GM23338 (cell line): ENCODE measurements around the gene PHLDA3. TPM values are rescaled to one million over a fixed set of nuclear protein-coding genes. Genes with fewer than 3 reads are reported as not detected.

Source experiments
- ATAC-seq: fragments of 200-7000 bp; cut with Tn5 transposase; 3 replicates; pipeline ENCODE4 v1.9.1; 2020
- DNase-seq: peaks from one replicate; pipeline ENCODE4 v3.0.0-alpha.2; 2015; ENCODE audit warnings: low spot score
- H2AFZ ChIP-seq: fragments of 200-600 bp; sonication (generic); 2 replicates; pipeline ENCODE4 v1.8.0; 2016; ENCODE audit warnings: antibody characterized with exemption, mild to moderate bottlenecking, moderate library complexity
- H3F3A ChIP-seq: fragments of 200-600 bp; sonication (generic); replicated peaks from 2 replicates; pipeline ENCODE4 v1.8.0; 2017; ENCODE audit warnings: antibody characterized with exemption, mixed run types, low read depth
- H3K27ac ChIP-seq: fragments of 200-600 bp; sonication (generic); 2 replicates; pipeline ENCODE4 v1.6.1; 2016; ENCODE audit warnings: low read depth
- H3K27me3 ChIP-seq: fragments of 200-600 bp; sonication (generic); 2 replicates; pipeline ENCODE4 v1.8.0; 2016; ENCODE audit warnings: mild to moderate bottlenecking, mixed run types, moderate library complexity; ENCODE audit not compliant: insufficient read depth
- H3K36me3 ChIP-seq: fragments of 200-600 bp; sonication (generic); 2 replicates; pipeline ENCODE4 v1.8.0; 2016; ENCODE audit warnings: mild to moderate bottlenecking; ENCODE audit not compliant: insufficient read depth
- H3K4me1 ChIP-seq: fragments of 200-600 bp; sonication (generic); 2 replicates; pipeline ENCODE4 v1.8.0; 2016; ENCODE audit warnings: mild to moderate bottlenecking, moderate library complexity; ENCODE audit not compliant: insufficient read depth
- H3K4me2 ChIP-seq: fragments of 200-600 bp; sonication (generic); 2 replicates; pipeline ENCODE4 v1.7.1; 2017; ENCODE audit warnings: mixed run types
- H3K4me3 ChIP-seq: fragments of 200-600 bp; sonication (generic); 2 replicates; pipeline ENCODE4 v1.6.1; 2016; ENCODE audit warnings: mixed run types
- H3K79me2 ChIP-seq: fragments of 200-600 bp; sonication (generic); replicated peaks from 2 replicates; pipeline ENCODE4 v1.8.0; 2017; ENCODE audit warnings: mild to moderate bottlenecking; ENCODE audit not compliant: insufficient read depth
- H3K9me2 ChIP-seq: fragments of 200-600 bp; sonication (generic); 2 replicates; pipeline ENCODE4 v1.8.0; 2017; ENCODE audit not compliant: insufficient read depth
- H4K20me1 ChIP-seq: fragments of 200-600 bp; sonication (generic); replicated peaks from 2 replicates; pipeline ENCODE4 v1.8.0; 2017; ENCODE audit warnings: mild to moderate bottlenecking; ENCODE audit not compliant: insufficient read depth
- H3K27ac Mint-ChIP-seq: 2 replicates; pipeline ENCODE4 v1.8.0; 2020; ENCODE audit warnings: inconsistent platforms, mild to moderate bottlenecking, moderate library complexity, mixed read lengths
- H3K27me3 Mint-ChIP-seq: 3 replicates; pipeline ENCODE4 v1.8.0; 2022; ENCODE audit warnings: low read depth, mild to moderate bottlenecking, moderate library complexity, mixed read lengths, inconsistent platforms; ENCODE audit not compliant: insufficient read depth, poor library complexity
- H3K36me3 Mint-ChIP-seq: 3 replicates; pipeline ENCODE4 v1.8.0; 2021; ENCODE audit warnings: low read depth, mild to moderate bottlenecking, inconsistent platforms, moderate library complexity, mixed read lengths
- H3K4me1 Mint-ChIP-seq: 3 replicates; pipeline ENCODE4 v1.8.0; 2020; ENCODE audit warnings: mild to moderate bottlenecking, inconsistent platforms, mixed read lengths
- H3K4me3 Mint-ChIP-seq: 3 replicates; pipeline ENCODE4 v1.8.0; 2021; ENCODE audit warnings: moderate library complexity, mild to moderate bottlenecking, inconsistent platforms, mixed read lengths
- H3K9me3 Mint-ChIP-seq: 3 replicates; pipeline ENCODE4 v1.8.0; 2020; ENCODE audit warnings: moderate library complexity, mild to moderate bottlenecking, inconsistent platforms, mixed read lengths
- CREB1 ChIP-seq: fragments of 250-450 bp; sonication (Bioruptor Pico); IDR thresholded peaks from 2 replicates; pipeline ENCODE4 v1.5.0; 2020; ENCODE audit warnings: low read depth, mild to moderate bottlenecking, moderate library complexity
- ETS1 ChIP-seq: IDR thresholded peaks from 2 replicates; pipeline ENCODE4 v1.6.1; 2016; ENCODE audit warnings: antibody characterized with exemption
- EZH2 ChIP-seq: fragments of 200-600 bp; sonication (generic); IDR thresholded peaks from one replicate; pipeline ENCODE4 v1.8.0; 2017; ENCODE audit warnings: antibody characterized with exemption, mild to moderate bottlenecking, low read depth; ENCODE audit not compliant: unreplicated experiment
- EZH2phosphoT487 ChIP-seq: fragments of 200-600 bp; sonication (generic); IDR thresholded peaks from one replicate; pipeline ENCODE4 v1.8.1; 2018; ENCODE audit warnings: antibody characterized with exemption; ENCODE audit not compliant: unreplicated experiment
- JUNB ChIP-seq: IDR thresholded peaks from one replicate; pipeline ENCODE4 v1.6.1; 2016; ENCODE audit warnings: antibody characterized with exemption; ENCODE audit not compliant: unreplicated experiment
- NANOG ChIP-seq: IDR thresholded peaks from 2 replicates; pipeline ENCODE4 v1.6.1; 2016; ENCODE audit warnings: antibody characterized with exemption, borderline replicate concordance
- POLR2AphosphoS5 ChIP-seq: IDR thresholded peaks from 2 replicates; pipeline ENCODE4 v1.6.1; 2016; ENCODE audit warnings: antibody characterized with exemption, low read depth
- STAT1 ChIP-seq: IDR thresholded peaks from one replicate; pipeline ENCODE4 v1.6.1; 2016; ENCODE audit warnings: antibody characterized with exemption; ENCODE audit not compliant: unreplicated experiment
- ZNF114 ChIP-seq: fragments of 250-450 bp; sonication (Bioruptor Pico); IDR thresholded peaks from 2 replicates; pipeline ENCODE4 v1.5.0; 2020; ENCODE audit warnings: mild to moderate bottlenecking, moderate library complexity
- ZNF331 ChIP-seq: fragments of 250-450 bp; sonication (Bioruptor Pico); IDR thresholded peaks from 2 replicates; pipeline ENCODE4 v1.5.0; 2020; ENCODE audit warnings: low read depth, mild to moderate bottlenecking, moderate library complexity
- polyA plus RNA-seq: library from polyadenylated mRNA; unstranded; fragments of >200 nt; fragmentation: Nextera tagmentation; extraction: Ambion mirVana; gene quantifications from 2 replicates; pipeline ENCODE4 v1.2.1, GENCODE V29; 2016
- total RNA-seq: library from RNA; depleted of rRNA; stranded (reverse); fragments of >200 nt; shearing (Covaris generic); gene quantifications from 2 replicates; pipeline ENCODE4 v1.2.3, GENCODE V29; 2014
- TF ChIP-seq, protein P1 (sequence below): IDR thresholded peaks from one replicate; pipeline ENCODE4 v1.6.1; 2018; ENCODE audit warnings: antibody characterized with exemption; ENCODE audit not compliant: unreplicated experiment
- TF ChIP-seq, protein P2 (sequence below), 2 experiments: fragments of 200-600 bp in 1 of 2; sonication (generic) in 1 of 2; conservative IDR thresholded peaks; 2 replicates each; pipeline versions ENCODE4 v1.5.1 to v1.6.1; 2016 to 2017; ENCODE audit warnings: antibody characterized with exemption in 2 of 2, low read depth in 2 of 2, mild to moderate bottlenecking in 2 of 2, moderate library complexity in 1 of 2
- TF ChIP-seq, protein P3 (sequence below): fragments of 250-450 bp; sonication (Bioruptor Pico); IDR thresholded peaks from 2 replicates; pipeline ENCODE4 v1.5.0; 2020; ENCODE audit warnings: mild to moderate bottlenecking, moderate library complexity

Gene PHLDA3
- total and polyA plus RNA-seq, 2 experiments from 2014 or later: 37.5 to 87.4 TPM

DNA sequence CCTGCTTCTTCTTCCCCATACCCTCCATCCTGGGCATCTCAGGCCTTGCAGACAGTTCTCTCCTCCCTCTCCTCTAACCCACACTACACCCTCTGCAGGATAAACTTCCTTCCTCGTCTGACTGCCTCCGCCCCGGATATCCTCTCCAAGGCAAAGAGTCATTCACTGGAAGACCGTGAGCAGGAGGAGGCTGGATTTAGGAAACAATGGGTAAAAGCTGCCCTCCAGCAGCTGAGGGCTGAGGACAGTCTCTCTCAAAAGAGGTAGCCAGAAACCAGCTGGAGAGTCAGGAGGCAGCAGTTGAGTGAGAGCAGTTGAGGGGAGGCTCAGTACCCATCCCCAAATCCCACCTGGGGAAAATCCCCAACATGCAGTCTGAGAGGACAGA lies 36.5 kb upstream of the PHLDA3 start:
- no peaks in the 10 kb centered on the region for H3K9me3 Mint-ChIP-seq
- H3K27ac ChIP-seq: no peak overlapping the region
- ATAC-seq (peak; percentile 7; the same call in 2 of the 3 replicates), DNase-seq (no peak)
- peaks cover 39% of the 10 kb centered on the region for H3K27me3 ChIP-seq
- H3K4me3 Mint-ChIP-seq: peak overlapping the region; percentile 79; the same call in 2 of the 3 replicates
- H3K27me3 Mint-ChIP-seq: peaks cover 38% of the 10 kb centered on the region
- H3K4me2 ChIP-seq: no peak overlapping the region
- no peaks in the 10 kb centered on the region for H3K36me3 ChIP-seq
- H4K20me1 ChIP-seq: no peaks in the 10 kb centered on the region
- peaks cover 35% of the 10 kb centered on the region for H3K4me1 ChIP-seq
- peaks cover 15% of the 10 kb centered on the region; the same call in 1 of the 2 replicates for H3F3A ChIP-seq
- TF ChIP-seq JUNB (no peak), ZNF331 (CRISPR knock-in tag) (no peak), ETS1 (no peak), CREB1 (CRISPR knock-in tag) (no peak), EZH2phosphoT487 (no peak), ZNF114 (CRISPR knock-in tag) (no peak), STAT1 (no peak), POLR2AphosphoS5 (no peak), EZH2 (no peak), NANOG (no peak)
- TF ChIP-seq, protein P1, sequence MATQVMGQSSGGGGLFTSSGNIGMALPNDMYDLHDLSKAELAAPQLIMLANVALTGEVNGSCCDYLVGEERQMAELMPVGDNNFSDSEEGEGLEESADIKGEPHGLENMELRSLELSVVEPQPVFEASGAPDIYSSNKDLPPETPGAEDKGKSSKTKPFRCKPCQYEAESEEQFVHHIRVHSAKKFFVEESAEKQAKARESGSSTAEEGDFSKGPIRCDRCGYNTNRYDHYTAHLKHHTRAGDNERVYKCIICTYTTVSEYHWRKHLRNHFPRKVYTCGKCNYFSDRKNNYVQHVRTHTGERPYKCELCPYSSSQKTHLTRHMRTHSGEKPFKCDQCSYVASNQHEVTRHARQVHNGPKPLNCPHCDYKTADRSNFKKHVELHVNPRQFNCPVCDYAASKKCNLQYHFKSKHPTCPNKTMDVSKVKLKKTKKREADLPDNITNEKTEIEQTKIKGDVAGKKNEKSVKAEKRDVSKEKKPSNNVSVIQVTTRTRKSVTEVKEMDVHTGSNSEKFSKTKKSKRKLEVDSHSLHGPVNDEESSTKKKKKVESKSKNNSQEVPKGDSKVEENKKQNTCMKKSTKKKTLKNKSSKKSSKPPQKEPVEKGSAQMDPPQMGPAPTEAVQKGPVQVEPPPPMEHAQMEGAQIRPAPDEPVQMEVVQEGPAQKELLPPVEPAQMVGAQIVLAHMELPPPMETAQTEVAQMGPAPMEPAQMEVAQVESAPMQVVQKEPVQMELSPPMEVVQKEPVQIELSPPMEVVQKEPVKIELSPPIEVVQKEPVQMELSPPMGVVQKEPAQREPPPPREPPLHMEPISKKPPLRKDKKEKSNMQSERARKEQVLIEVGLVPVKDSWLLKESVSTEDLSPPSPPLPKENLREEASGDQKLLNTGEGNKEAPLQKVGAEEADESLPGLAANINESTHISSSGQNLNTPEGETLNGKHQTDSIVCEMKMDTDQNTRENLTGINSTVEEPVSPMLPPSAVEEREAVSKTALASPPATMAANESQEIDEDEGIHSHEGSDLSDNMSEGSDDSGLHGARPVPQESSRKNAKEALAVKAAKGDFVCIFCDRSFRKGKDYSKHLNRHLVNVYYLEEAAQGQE: no peak
- TF ChIP-seq, protein P2, sequence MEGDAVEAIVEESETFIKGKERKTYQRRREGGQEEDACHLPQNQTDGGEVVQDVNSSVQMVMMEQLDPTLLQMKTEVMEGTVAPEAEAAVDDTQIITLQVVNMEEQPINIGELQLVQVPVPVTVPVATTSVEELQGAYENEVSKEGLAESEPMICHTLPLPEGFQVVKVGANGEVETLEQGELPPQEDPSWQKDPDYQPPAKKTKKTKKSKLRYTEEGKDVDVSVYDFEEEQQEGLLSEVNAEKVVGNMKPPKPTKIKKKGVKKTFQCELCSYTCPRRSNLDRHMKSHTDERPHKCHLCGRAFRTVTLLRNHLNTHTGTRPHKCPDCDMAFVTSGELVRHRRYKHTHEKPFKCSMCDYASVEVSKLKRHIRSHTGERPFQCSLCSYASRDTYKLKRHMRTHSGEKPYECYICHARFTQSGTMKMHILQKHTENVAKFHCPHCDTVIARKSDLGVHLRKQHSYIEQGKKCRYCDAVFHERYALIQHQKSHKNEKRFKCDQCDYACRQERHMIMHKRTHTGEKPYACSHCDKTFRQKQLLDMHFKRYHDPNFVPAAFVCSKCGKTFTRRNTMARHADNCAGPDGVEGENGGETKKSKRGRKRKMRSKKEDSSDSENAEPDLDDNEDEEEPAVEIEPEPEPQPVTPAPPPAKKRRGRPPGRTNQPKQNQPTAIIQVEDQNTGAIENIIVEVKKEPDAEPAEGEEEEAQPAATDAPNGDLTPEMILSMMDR (conservative IDR thresholded peaks at IDR 0.05; ENCODE audit: low read depth in 2 of 2): no peak
- TF ChIP-seq, protein P3, sequence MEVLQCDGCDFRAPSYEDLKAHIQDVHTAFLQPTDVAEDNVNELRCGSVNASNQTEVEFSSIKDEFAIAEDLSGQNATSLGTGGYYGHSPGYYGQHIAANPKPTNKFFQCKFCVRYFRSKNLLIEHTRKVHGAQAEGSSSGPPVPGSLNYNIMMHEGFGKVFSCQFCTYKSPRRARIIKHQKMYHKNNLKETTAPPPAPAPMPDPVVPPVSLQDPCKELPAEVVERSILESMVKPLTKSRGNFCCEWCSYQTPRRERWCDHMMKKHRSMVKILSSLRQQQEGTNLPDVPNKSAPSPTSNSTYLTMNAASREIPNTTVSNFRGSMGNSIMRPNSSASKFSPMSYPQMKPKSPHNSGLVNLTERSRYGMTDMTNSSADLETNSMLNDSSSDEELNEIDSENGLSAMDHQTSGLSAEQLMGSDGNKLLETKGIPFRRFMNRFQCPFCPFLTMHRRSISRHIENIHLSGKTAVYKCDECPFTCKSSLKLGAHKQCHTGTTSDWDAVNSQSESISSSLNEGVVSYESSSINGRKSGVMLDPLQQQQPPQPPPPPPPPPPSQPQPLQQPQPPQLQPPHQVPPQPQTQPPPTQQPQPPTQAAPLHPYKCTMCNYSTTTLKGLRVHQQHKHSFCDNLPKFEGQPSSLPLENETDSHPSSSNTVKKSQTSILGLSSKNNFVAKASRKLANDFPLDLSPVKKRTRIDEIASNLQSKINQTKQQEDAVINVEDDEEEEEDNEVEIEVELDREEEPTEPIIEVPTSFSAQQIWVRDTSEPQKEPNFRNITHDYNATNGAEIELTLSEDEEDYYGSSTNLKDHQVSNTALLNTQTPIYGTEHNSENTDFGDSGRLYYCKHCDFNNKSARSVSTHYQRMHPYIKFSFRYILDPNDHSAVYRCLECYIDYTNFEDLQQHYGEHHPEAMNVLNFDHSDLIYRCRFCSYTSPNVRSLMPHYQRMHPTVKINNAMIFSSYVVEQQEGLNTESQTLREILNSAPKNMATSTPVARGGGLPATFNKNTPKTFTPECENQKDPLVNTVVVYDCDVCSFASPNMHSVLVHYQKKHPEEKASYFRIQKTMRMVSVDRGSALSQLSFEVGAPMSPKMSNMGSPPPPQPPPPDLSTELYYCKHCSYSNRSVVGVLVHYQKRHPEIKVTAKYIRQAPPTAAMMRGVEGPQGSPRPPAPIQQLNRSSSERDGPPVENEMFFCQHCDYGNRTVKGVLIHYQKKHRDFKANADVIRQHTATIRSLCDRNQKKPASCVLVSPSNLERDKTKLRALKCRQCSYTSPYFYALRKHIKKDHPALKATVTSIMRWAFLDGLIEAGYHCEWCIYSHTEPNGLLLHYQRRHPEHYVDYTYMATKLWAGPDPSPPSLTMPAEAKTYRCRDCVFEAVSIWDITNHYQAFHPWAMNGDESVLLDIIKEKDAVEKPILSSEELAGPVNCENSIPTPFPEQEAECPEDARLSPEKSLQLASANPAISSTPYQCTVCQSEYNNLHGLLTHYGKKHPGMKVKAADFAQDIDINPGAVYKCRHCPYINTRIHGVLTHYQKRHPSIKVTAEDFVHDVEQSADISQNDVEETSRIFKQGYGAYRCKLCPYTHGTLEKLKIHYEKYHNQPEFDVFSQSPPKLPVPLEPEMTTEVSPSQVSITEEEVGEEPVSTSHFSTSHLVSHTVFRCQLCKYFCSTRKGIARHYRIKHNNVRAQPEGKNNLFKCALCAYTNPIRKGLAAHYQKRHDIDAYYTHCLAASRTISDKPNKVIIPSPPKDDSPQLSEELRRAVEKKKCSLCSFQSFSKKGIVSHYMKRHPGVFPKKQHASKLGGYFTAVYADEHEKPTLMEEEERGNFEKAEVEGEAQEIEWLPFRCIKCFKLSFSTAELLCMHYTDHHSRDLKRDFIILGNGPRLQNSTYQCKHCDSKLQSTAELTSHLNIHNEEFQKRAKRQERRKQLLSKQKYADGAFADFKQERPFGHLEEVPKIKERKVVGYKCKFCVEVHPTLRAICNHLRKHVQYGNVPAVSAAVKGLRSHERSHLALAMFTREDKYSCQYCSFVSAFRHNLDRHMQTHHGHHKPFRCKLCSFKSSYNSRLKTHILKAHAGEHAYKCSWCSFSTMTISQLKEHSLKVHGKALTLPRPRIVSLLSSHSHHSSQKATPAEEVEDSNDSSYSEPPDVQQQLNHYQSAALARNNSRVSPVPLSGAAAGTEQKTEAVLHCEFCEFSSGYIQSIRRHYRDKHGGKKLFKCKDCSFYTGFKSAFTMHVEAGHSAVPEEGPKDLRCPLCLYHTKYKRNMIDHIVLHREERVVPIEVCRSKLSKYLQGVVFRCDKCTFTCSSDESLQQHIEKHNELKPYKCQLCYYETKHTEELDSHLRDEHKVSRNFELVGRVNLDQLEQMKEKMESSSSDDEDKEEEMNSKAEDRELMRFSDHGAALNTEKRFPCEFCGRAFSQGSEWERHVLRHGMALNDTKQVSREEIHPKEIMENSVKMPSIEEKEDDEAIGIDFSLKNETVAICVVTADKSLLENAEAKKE (CRISPR knock-in tag): no peak
- no peaks in the 10 kb centered on the region for H3K9me2 ChIP-seq
- peaks cover 50% of the 10 kb centered on the region for H3K4me1 Mint-ChIP-seq
- no peak overlapping the region for H3K4me3 ChIP-seq
- no peak overlapping the region for H2AFZ ChIP-seq
- no peaks in the 10 kb centered on the region for H3K36me3 Mint-ChIP-seq
- H3K79me2 ChIP-seq: peaks cover 3% of the 10 kb centered on the region; the same call in 1 of the 2 replicates
- peak overlapping the region; percentile 5; the same call in 1 of the 2 replicates for H3K27ac Mint-ChIP-seq
